Measurements from ENCODE around the gene RTN4RL1. TPM values are rescaled to one million over a fixed set of nuclear protein-coding genes. Genes with fewer than 3 reads are reported as not detected.

The RTN4RL1 gene
- total and polyA plus RNA-seq, 12 donors = 0.81 to 6.3 (median 2.7) TPM

- peaks cover 0 to 86% (median 24%) of the 10 kb centered on the region in 7 donors for H3K27me3 ChIP-seq
- peak; percentile 78 to 80 for DNase-seq
- TF ChIP-seq, protein P1, sequence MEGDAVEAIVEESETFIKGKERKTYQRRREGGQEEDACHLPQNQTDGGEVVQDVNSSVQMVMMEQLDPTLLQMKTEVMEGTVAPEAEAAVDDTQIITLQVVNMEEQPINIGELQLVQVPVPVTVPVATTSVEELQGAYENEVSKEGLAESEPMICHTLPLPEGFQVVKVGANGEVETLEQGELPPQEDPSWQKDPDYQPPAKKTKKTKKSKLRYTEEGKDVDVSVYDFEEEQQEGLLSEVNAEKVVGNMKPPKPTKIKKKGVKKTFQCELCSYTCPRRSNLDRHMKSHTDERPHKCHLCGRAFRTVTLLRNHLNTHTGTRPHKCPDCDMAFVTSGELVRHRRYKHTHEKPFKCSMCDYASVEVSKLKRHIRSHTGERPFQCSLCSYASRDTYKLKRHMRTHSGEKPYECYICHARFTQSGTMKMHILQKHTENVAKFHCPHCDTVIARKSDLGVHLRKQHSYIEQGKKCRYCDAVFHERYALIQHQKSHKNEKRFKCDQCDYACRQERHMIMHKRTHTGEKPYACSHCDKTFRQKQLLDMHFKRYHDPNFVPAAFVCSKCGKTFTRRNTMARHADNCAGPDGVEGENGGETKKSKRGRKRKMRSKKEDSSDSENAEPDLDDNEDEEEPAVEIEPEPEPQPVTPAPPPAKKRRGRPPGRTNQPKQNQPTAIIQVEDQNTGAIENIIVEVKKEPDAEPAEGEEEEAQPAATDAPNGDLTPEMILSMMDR (IDR thresholded peaks at IDR 0.05) = peak; percentile 43 to 82 (median 73)
Observed at GRCh38 chr17:2025622-2026309, 632 bp upstream of the RTN4RL1 start.

GRCh38 chr17:2024572-2025219 lies 438 bp downstream of the RTN4RL1 start:
- DNase-seq (no peak), ATAC-seq (peak in 2 of 8 donors; percentile 1 to 5)
- Histone ChIP-seq H3K4me3 (peak overlapping the region; percentile 39 to 68 (median 59)), H3K9me3 (no peaks in the 10 kb centered on the region), H3K36me3 (no peaks in the 10 kb centered on the region), H3K27me3 (peaks cover 0 to 93% (median 24%) of the 10 kb centered on the region in 7 donors), H3K27ac (peak overlapping the region in 5 of 10 donors; percentile 2 to 77 (median 34)), H3K4me1 (peaks cover 9 to 57% (median 37%) of the 10 kb centered on the region in 9 donors)
- TF ChIP-seq, protein P1 (IDR thresholded peaks at IDR 0.05) = no peak
- 0% methylated on average over 64 to 73 of the region's 73 CpGs for whole genome bisulfite sequencing, 2 donors
- intact Hi-C loops (cut with DNase I) = loop anchor here in 3 of 10 donors (1.0 to 10.0 kb wide), 3 partner anchors 112 to 300 kb away; partner anchors contain the start of gene WDR81 (in 1 of the 3)

More at GRCh38 chr17:2025622-2026309, 632 bp upstream of the RTN4RL1 start:
- Histone ChIP-seq H3K9me3 (no peaks in the 10 kb centered on the region), H3K27ac (peak overlapping the region in 8 of 10 donors; percentile 51 to 83 (median 74)), H3K4me1 (peaks cover 10 to 52% (median 39%) of the 10 kb centered on the region in 9 donors), H3K36me3 (no peaks in the 10 kb centered on the region), H3K4me3 (peak overlapping the region; percentile 39 to 68 (median 59))
- peak; percentile 54 to 70 (median 62) for ATAC-seq
- intact Hi-C loops (cut with DNase I) = loop anchor here (1.0 to 10.0 kb wide), 5 partner anchors 113 to 301 kb away; partner anchors contain the start of gene WDR81 (in 1 of the 10)
- 1% methylated on average over 54 to 55 of the region's 55 CpGs for WGBS, 2 donors

GRCh38 chr17:2023692-2024571 lies 1.2 kb downstream of the RTN4RL1 start:
- 3% methylated on average over 80 to 85 of the region's 85 CpGs for WGBS, 2 donors
- TF ChIP-seq, protein P1 (IDR thresholded peaks at IDR 0.05) = peak in 1 of 9 donors; percentile 2
- peak overlapping the region in 3 of 10 donors; percentile 2 to 73 (median 34) for H3K27ac ChIP-seq

More at GRCh38 chr17:2023692-2024571, 1.2 kb downstream of the RTN4RL1 start:
- Histone ChIP-seq H3K36me3 (no peaks in the 10 kb centered on the region), H3K4me1 (peaks cover 7 to 52% (median 35%) of the 10 kb centered on the region in 9 donors), H3K27me3 (peaks cover 0 to 93% (median 24%) of the 10 kb centered on the region in 7 donors), H3K9me3 (no peaks in the 10 kb centered on the region), H3K4me3 (peak overlapping the region; percentile 39 to 68 (median 59))
- peak in 1 of 2 donors; percentile 61 for DNase-seq
- ATAC-seq = peak in 4 of 8 donors; percentile 13 to 46 (median 17)
- intact Hi-C loops (cut with DNase I) = loop anchor here in 1 of 10 donors (10.0 kb wide), 1 partner anchor 299 kb away; the partner anchor contains the start of gene WDR81
